ENCODE measurements around the gene DPPA4.

DPPA4 gene

DNA sequence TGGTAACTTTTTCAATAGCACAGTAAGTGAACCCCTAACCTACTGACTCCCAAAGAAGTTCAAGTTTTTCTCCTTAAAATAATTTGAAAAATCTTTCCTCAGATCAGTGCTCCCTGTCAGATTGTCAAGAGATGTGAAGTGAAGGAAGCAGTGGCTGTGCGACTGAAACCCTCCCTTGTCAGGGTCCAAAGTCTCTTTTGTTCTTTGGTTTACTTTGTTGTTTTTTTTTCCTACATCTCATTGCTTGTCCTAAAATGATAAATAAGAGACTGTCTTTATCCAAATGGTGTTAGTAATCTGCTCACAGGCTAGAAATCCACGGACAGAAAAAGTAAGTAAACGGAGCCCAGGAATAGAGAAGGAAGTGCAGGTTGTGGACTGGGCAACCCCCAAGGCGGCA is 976 bp upstream of the DPPA4 start:
- DNase-seq = no peak

DNA sequence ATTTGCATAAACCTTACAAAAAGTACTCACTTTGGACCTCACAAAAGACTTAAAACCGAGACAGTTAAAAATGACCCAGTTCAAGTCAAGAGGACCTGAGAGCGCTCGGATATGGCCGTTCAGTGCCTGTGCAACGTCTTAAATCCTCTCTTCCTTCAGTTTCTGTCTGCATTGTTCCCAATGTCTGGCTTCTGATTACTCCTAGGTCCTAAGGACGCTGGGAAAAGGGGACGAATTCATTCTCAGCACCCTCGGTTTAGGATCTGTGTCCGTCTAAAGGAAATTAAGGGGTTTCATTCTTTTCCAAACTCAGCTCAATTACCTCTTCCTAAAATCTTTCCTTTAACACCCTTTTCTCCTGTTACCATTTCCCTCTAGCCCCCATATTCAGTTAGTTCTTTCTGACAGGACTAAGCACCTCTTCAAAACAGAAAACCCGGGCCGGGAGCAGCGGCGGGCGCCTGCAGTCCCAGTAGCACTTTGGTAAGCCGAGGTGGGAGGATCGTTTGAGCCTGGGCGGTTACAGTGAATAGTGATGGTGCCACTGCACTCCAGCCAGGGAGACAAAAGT is 970 bp downstream of the DPPA4 start:
- no peak for DNase-seq

DNA sequence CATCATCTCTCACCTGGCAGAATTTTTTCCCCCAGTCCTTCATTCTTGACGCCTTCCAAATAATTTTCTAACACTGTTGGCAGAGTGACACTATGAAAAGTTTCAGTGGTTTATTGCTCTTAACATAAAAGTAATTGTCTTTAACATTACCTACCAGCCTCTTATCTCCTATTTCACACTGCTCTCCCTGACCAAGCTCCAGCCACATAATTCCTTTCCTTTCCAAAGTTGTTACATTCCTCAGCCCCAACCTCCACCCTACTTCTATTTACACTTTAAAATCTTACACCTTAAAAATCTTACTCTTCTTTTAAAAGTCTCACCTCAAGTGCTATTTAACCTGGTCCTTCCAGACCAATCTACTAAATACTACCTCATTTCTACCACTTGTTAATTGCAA is 2.8 kb downstream of the DPPA4 start:
- no peak for DNase-seq

DNA sequence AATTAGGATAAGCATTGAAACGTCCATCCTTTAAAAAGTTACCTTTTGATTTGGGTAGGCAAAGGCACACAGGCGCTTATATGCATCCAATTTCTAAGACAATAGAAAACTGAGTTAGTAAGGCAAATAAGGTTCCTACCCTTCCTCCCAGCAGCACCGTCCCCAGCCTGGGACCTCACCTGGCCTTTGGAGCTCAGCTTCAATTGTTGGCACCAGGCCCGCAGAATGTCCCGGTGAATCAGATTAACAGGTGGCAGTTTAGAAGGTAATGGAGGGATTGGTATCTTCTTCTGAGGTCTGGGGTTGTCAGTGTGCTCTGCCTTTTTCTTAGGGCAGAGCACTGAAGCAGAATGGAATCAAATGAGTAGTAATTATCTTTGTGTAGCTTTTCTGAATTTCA is 5.7 kb downstream of the DPPA4 start:
- no peak for DNase-seq

DNA sequence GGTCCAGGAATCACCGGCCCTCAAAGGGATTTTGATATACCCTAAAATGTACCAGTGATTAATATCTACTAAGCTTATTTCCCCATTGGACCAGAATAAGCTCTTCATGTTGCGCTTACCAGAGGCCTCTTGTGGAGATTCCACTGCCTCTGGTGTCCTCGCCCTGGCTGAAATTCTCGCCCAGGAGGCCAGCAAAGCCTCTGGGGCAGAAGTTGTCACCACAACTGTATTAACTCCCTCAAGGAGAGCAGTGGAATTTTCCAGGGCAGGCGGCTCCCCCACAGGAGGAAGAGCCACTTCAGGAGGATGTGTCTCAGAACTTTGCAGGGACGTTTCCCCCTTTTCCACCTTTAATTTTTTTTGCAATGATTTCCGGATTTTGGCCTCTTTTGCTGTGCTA is 6.9 kb downstream of the DPPA4 start:
- no peak for DNase-seq

DNA sequence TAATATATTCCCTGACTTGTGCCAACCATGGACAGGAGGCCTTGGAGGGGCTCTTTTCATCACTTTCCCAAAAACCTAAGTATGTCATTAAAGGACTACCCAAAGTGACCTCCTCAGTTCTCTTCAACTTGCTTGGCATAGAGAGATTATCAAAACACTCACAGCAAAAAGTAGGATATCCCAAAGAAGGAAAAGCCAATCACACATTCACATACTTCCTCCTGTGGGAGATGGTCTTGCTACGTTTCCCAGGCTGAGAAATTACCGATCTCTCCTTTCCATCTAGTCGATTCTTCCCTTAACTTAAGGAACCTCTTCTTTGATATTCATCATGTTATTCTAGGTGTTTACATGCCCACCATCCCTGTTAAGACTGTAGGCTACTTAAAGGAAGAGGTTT is 9.1 kb downstream of the DPPA4 start:
- no peak for DNase-seq

DNA sequence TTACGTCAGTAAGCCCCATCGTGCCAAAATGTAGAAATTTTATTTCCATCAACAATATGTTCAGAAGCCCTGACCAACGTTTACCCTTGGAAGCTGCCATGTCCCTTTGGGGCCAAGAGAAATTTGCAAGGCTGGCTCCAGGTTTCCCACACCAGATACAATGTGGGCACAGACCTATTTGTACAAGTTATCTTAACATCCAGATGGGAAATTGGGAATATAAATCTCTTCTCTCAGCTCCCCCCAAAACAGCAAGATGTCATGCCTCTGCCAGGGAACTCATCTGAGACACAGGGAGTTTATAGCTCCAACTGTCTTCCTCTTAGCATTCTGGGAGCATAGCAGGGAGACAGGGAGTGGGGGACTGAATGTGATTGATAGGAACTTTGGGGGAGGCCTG is 11.7 kb downstream of the DPPA4 start:
- DNase-seq = no peak

DNA sequence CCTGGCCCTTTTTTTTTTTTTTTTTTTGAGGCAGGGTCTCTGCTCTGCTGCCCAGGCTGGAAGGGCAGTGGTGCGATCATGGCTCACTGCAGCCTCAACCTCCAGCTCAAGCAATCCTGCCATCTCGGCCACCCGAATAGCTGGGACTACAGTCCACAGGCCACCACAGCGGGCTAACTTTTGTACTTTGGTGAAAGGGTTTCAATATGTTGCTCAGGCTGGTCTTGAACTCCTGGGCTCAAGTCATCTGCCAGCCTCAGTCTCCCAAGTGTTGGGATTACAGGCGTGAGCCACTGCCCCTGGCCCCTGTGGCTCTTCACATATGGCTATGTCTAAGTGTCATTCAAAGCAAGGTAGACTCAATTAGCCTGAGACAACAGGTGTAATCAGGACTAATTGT is 12.2 kb downstream of the DPPA4 start:
- no peak for DNase-seq

DNA sequence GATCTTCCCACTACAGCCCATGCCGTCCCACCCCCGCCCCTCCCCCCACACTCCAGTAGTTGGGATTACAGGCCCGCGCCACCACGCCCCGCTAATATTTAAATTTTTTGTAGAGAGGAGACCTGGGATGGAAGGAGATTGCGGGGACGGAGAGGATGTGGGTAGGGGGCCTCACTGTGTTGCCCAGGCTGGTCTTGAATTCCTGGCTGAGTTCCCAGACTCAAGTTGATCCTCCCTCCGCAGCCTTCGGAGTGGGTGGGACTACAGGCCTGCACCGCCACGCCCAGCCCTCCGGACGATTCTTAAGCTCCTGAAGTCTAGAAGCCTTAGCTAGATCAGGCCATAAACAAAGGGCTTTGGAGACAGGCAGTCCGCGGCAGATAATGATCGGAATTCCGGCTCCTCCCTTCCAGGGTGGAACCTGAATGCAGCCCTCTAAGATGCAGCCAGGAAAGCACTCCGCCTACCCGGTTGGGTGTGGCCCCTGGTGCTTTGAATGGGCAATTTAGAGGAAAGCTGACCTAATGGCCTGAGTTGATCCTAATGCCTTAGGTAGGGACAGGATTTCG is 21.1 kb downstream of the DPPA4 start, which contains the start of gene DPPA2:
TSS of gene DPPA2 (minus strand) at position 356 of the 569 bp plus-strand sequence. CDS start 1,975 bp downstream, outside the sequence.
- no peak for DNase-seq

DNA sequence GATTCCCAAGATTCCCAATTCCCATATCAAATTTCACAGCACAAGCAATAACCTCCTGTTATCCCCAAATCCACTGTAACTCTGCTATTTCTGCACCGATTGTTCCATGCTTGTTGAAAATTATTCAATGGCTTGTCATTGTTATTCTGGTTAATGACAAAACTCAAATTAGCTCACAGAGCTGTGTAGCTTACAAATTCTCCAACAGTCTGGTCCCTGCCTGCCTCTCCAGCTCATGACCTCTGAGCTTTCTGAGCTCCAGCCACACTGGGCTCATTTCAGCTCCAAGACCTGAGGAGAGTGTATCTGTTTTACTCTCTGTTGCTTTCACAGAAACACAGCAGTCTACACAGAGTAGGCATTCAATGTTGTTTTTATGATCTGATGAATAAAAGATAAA is 24.3 kb downstream of the DPPA4 start:
- no peak for DNase-seq

DNA sequence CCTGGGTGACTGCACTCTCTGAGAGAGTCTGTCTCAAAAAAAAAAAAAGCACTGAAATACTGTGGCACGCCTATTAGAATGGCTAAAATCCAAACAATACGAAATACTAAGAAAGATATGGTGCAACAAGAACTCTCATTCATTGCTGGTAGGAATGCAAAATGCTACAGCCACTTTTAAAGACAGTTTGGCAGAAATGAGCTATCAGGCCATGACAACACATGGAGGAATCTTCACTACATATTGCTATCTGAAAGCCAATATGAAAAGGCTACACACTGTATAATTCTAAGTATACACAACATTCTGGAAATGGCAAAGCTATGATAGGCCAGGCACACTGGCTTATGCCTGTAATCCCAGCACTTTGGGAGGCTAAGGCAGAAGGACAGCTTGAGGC is 39.9 kb downstream of the DPPA4 start:
- DNase-seq = no peak

DNA sequence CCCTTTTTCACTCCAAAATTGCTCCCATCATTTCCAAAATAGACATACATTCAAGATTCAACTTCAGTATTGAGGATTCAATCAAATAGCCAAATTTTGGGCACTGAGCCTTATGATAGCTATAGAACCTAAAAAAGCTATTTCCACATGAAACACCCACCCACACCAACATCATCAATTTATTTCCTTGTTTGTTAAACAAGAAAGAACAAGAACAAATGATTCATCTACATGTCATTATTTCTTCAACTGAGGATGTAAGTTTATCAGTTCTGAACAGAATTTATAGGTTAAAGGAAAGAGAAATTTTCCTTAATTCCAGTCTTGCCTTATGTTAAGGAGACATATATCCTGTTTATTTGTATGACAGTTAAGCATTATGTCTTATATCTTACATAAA is 53.3 kb downstream of the DPPA4 start:
- DNase-seq = no peak

DNA sequence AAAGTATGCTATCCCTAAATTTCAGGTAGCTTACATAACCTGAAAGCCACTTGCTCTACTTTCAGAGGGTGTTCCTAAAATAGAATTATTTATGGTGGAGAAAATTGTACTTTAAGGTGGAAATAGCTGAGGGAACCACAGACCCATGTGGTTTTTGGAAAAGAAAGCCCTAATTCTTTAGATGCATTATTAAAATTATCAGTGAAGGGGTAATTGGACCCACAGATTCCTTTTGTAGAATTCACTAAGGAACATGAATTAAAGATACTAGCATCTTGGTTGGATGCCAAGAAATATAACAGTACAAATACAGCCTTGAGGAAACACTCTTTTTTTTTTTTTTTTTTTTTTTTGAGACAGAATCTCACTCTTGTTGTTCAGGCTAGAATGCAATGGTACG is 58.8 kb downstream of the DPPA4 start:
- DNase-seq = no peak

DNA sequence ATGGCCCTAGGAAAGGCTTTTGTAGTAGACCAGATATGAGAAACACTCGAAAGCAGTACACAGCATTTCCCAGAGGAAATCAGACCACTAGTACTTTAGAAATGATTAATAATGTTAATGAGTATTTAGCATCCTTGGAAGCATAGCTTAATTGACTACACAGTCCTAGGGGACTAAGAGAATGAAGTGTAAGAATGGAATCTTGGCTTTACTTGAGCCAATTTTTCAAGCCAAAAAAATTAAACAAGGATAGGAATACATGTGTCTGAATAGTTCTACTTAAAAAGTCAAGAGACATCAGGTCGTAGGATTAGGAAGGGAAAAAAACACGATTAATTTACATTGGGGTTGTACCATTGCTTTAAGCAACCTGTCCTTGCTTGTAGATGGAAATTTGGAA is 59.2 kb downstream of the DPPA4 start:
- DNase-seq = no peak

Data from effector CD8-positive, alpha-beta T cell (primary cell).